Hematopoietic multipotent progenitor cell treated with erythropoietin and hydrocortisone succinate and interleukin-3 and kit ligand, for 6 days (in vitro differentiated cells): ENCODE measurements around the gene ADISSP.

Source experiments
- DNase-seq: peaks from one replicate; pipeline ENCODE4 v3.0.0-alpha.2; 2015

The ADISSP gene

GRCh38 chr20:3767427-3768341 lies at the start of gene ADISSP:
Gene ADISSP, minus strand, starts transcription at chr20:3767753. Its CDS starts 7,653 bp downstream, at chr20:3760100.
- DNase-seq, result peak; percentile 99

DNA sequence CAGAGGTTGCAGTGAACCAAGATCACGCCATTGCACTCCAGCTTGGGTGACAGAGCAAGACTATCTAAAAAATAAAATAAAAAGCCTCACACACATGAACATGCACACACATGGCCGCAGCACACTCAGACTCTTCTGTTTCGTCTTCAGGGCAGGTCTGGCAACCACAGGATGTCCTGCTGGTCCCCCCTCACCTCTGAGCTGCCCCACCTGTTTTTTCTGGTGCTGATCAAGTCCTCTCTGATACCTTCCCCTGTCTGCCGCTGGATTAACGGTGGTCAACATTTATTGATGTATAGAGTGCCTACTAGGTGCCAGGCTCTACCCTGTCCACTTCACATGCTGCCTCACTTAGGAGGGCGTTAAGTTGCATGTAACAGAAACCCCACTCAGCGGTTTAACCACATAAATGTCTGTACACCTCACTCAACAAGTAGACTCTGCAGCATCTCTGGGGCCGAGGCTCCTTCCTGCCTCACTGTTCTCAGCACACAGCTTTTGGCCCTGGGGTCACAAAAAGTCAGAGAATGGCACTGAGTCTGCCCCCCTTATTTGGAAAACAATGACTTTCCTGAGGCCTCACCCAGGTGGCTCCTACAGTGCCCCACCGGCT lies 48.3 kb upstream of the ADISSP start:
- no peak for DNase-seq

GRCh38 chr20:3814928-3815495 lies 47.5 kb upstream of the ADISSP start:
- DNase-seq, result peak; percentile 0

DNA sequence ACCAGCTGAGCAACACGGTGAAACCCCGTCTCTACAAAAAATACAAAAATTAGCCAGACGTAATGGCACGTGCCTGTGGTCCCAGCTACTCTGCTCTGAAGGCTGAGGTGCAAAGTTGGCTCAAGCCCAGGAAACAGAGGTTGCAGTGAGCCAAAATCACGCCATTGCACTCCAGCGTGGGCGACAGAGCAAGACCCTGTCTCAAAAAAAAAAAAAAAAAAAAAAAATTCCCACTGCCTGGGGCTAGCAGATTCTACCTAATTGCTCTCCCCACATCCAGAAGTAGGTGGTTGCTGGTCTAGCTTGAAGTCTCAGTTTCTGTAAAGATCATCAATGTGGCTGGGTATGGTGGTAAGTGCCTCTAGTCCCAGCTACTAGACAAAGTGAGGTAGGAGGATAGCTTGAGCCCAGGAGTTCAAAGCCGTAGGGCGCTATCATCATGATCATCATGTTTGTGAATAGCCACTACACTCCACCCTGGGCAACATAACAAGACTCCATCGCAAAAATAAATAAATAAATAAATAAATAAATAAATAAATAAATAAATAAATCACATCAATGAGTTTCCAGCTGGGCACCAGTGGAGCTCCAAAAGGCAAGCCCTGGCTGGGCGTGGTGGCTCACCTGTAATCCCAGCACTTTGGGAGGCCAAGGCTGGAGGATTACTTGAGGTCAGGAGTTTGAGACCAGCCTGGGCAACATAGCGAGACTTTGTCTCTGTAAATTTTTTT lies 46.5 kb upstream of the ADISSP start:
- DNase-seq, result peak; percentile 8

- peak; percentile 13 for DNase-seq
Measured at GRCh38 chr20:3812975-3813847, 45.7 kb upstream of the ADISSP start.

GRCh38 chr20:3812259-3812681 lies 44.7 kb upstream of the ADISSP start:
- DNase-seq, result peak; percentile 45

GRCh38 chr20:3811467-3812258 lies 44.1 kb upstream of the ADISSP start:
- peak; percentile 98 for DNase-seq

- no peak for DNase-seq
Measured at GRCh38 chr20:3808544-3808943, 41.0 kb upstream of the ADISSP start.

GRCh38 chr20:3804781-3805180 lies 37.2 kb upstream of the ADISSP start:
- no peak for DNase-seq

- DNase-seq, result no peak
Measured at GRCh38 chr20:3804254-3804751, 36.8 kb upstream of the ADISSP start.

DNA sequence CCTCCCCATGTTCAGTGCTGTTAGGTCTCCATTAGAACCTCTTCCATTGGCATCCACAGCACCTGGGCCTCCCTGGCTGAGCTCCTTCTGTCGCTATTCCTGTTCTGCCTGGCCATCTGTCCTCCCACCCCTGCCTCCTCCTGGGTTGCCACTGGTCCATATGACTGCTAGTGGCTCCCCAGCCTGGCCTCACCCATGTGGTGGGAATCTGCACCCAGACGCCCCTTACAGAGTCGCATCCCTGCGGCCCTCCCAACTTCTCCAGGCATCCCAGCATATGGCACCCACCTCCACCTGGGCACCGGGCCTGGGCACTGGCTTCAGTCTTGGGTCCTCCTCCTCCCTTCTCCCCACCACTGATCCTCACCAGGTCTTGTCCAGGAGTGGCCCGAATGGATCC lies 36.3 kb upstream of the ADISSP start:
- DNase-seq, result no peak

GRCh38 chr20:3803289-3803688 lies 35.7 kb upstream of the ADISSP start:
- DNase-seq, result no peak

DNA sequence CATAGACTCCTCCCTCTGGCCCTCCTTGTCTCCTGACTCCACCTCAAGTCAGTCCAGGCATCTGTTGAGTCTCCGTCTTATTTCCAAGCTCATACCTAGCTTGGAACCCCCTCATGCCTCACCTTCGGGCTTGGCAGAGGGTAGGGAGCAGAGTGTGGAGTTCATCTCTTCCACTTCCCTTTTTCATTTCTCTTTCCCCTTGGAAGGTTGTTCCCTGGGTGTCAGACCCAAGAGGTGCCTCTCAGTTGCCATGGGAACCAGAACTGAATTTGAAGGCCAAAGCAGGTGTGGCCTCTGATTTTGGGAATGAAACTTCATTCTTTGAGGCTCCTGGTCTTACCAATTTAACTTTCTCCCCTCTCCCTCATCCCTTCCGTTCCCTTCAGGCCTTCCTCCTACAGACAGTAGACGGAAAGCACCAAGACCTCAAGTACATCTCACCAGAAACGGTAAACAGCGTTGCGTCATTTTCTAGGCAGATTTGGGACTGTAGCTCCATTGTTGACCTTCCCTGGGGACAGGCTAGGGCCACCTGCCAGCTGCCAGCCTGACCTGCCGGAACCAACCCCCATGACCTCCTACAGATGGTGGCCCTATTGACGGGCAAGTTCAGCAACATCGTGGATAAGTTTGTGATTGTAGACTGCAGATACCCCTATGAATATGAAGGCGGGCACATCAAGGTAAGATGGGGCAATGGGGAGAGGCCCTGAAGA lies 35.1 kb upstream of the ADISSP start:
- no peak for DNase-seq

DNA sequence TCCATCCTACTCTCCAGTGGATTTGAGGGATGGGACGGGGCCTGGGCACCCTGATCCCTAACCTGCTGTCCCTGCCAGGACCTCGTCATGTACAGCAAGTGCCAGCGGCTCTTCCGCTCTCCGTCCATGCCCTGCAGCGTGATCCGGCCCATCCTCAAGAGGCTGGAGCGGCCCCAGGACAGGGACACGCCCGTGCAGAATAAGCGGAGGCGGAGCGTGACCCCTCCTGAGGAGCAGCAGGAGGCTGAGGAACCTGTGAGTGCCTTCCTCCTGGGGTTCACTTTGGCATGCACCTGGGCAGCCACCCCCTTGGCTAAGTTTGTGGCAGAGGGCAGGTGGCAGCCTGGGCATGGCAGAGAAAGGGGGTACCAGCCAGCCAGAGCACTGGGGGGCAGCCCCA lies 34.3 kb upstream of the ADISSP start:
- no peak for DNase-seq

- no peak for DNase-seq
Measured at GRCh38 chr20:3801299-3801698, 33.7 kb upstream of the ADISSP start.

- no peak for DNase-seq
Measured at GRCh38 chr20:3800878-3801260, 33.3 kb upstream of the ADISSP start.

- no peak for DNase-seq
Measured at GRCh38 chr20:3800256-3800877, 32.8 kb upstream of the ADISSP start.

- no peak for DNase-seq
Measured at GRCh38 chr20:3798908-3799248, 31.3 kb upstream of the ADISSP start.

DNA sequence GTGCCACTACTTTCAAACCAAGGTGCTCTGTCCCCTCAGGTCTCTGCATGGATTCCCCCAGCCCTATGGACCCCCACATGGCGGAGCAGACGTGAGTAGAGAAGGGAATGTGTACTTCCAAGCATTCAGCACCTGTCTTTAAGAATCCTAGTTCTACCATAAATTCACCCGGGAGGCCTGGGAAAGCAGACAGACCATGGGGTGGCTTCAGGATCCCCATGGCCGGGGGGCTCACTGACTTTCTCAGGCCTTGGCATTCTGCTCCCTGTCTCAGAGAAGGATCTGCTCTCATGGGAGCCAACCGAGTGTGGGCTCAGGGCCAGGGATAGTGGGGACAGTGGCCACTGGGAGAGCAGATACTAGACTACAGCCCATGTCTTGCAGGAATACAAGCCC lies 30.8 kb upstream of the ADISSP start:
- DNase-seq, result no peak
